MCF 10A (cell line): ENCODE measurements around the gene SND1. TPM values are rescaled to one million over a fixed set of nuclear protein-coding genes. Genes with fewer than 3 reads are reported as not detected.

ENCODE experiments used
- BruUV-seq: library from RNA; stranded (reverse); fragments of 400-500 nt; replicated peaks from 2 replicates; lab custom pipeline; 2021; lab: Mats Ljungman, UMichigan
- CTCF ChIA-PET: fragments of 300-600 bp; sonication (Branson Sonifier 250); formaldehyde crosslinking; extraction: SDS; loops from one replicate; lab custom pipeline; 2021; ENCODE audit warnings: antibody characterized with exemption, inconsistent platforms; lab: Yijun Ruan, JAX
- POLR2A ChIA-PET: fragments of 300-600, 350-650 bp; sonication (Branson Sonifier 250); formaldehyde crosslinking; extraction: SDS; loops from one replicate; lab custom pipeline; 2020; ENCODE audit warnings: antibody characterized with exemption, inconsistent platforms; lab: Yijun Ruan, JAX
- DNase-seq: peaks from one replicate; pipeline ENCODE4 v3.0.0-alpha.2; 2018; ENCODE audit not compliant: unreplicated experiment
- H3K27ac Mint-ChIP-seq: one replicate; pipeline ENCODE4 v1.8.0; 2022; ENCODE audit warnings: mild to moderate bottlenecking, low read depth, mixed read lengths; ENCODE audit not compliant: unreplicated experiment
- H3K27me3 Mint-ChIP-seq: one replicate; pipeline ENCODE4 v1.8.0; 2022; ENCODE audit warnings: mixed read lengths; ENCODE audit not compliant: insufficient read depth, unreplicated experiment
- H3K36me3 Mint-ChIP-seq: one replicate; pipeline ENCODE4 v1.8.0; 2022; ENCODE audit warnings: mild to moderate bottlenecking, moderate library complexity, mixed read lengths; ENCODE audit not compliant: insufficient read depth, unreplicated experiment
- H3K4me1 Mint-ChIP-seq: one replicate; pipeline ENCODE4 v1.8.0; 2022; ENCODE audit warnings: mixed read lengths; ENCODE audit not compliant: insufficient read depth, unreplicated experiment
- H3K4me3 Mint-ChIP-seq: one replicate; pipeline ENCODE4 v1.8.0; 2022; ENCODE audit warnings: mild to moderate bottlenecking, moderate library complexity, mixed read lengths; ENCODE audit not compliant: unreplicated experiment
- H3K9me3 Mint-ChIP-seq: one replicate; pipeline ENCODE4 v1.8.0; 2022; ENCODE audit warnings: mixed read lengths; ENCODE audit not compliant: unreplicated experiment
- CTCF ChIP-seq: fragments of 200-600 bp; IDR thresholded peaks from one replicate; pipeline ENCODE4 v1.8.0; 2022; ENCODE audit warnings: antibody characterized with exemption, mild to moderate bottlenecking; ENCODE audit not compliant: unreplicated experiment
- intact Hi-C: fragments of 100-400 bp; cut with micrococcal nuclease; formaldehyde crosslinking; loops from 2 replicates; pipeline ENCODE4 v1.14.1; 2022
- total RNA-seq: library from RNA; stranded (reverse); gene quantifications from 2 replicates; pipeline ENCODE4 v1.2.3, GENCODE V29; 2022

The SND1 gene
- total RNA-seq, 1 experiment from 2014 or later, result 297 TPM

DNA sequence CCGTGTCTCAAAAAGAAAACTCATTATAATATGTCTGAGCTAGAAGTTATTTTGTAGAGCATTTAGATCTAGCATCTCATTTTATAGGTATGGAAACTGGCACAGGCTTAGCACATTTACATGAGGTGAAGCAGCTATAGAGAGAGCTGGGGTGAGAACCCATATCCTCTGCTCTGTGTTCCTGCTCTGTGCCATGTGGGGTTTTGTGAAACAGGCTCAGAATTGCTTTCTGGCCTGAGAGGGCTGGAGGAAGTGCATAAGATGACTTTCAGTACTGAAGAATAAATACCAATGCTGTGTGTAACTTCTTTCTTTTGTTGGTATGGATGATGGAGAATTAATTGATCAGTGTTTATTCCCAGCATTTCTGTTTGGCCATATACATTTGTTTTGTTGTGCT is 220.1 kb downstream of the SND1 start:
- no peaks in the 10 kb centered on the region for H3K9me3 Mint-ChIP-seq
- no peaks in the 10 kb centered on the region for H3K27me3 Mint-ChIP-seq
- peaks cover 25% of the 10 kb centered on the region for H3K36me3 Mint-ChIP-seq
- no peak overlapping the region for H3K27ac Mint-ChIP-seq
- intact Hi-C loops, result no loop called here
- DNase-seq, result no peak
- CTCF ChIA-PET, result interaction anchor here (0.7 kb wide), 1 partner anchor 45 kb away, joined by 4 read pairs; no protein-coding TSS in a partner anchor
- POLR2A ChIA-PET, result interaction anchor here (1.2 kb wide), 1 partner anchor 21 kb away, joined by 3 read pairs; no protein-coding TSS in a partner anchor
- BruUV-seq, result no TSS peak
- no peak overlapping the region for H3K4me3 Mint-ChIP-seq
- no peak for TF ChIP-seq CTCF
- H3K4me1 Mint-ChIP-seq, result peaks cover 5% of the 10 kb centered on the region

GRCh38 chr7:127873151-127873550 is 221.2 kb downstream of the SND1 start:
- TF ChIP-seq CTCF, result no peak
- Mint-ChIP-seq H3K4me3 (no peak overlapping the region), H3K27ac (no peak overlapping the region), H3K36me3 (peaks cover 25% of the 10 kb centered on the region), H3K27me3 (no peaks in the 10 kb centered on the region), H3K4me1 (no peaks in the 10 kb centered on the region), H3K9me3 (no peaks in the 10 kb centered on the region)
- intact Hi-C loops, result no loop called here
- POLR2A ChIA-PET, result interaction anchor here (0.7 kb wide), 1 partner anchor 180 kb away, joined by 5 read pairs; no protein-coding TSS in a partner anchor
- no TSS peak for BruUV-seq
- DNase-seq, result no peak
- CTCF ChIA-PET, result interaction anchor here (0.7 kb wide), 1 partner anchor 46 kb away, joined by 4 read pairs; no protein-coding TSS in a partner anchor

DNA sequence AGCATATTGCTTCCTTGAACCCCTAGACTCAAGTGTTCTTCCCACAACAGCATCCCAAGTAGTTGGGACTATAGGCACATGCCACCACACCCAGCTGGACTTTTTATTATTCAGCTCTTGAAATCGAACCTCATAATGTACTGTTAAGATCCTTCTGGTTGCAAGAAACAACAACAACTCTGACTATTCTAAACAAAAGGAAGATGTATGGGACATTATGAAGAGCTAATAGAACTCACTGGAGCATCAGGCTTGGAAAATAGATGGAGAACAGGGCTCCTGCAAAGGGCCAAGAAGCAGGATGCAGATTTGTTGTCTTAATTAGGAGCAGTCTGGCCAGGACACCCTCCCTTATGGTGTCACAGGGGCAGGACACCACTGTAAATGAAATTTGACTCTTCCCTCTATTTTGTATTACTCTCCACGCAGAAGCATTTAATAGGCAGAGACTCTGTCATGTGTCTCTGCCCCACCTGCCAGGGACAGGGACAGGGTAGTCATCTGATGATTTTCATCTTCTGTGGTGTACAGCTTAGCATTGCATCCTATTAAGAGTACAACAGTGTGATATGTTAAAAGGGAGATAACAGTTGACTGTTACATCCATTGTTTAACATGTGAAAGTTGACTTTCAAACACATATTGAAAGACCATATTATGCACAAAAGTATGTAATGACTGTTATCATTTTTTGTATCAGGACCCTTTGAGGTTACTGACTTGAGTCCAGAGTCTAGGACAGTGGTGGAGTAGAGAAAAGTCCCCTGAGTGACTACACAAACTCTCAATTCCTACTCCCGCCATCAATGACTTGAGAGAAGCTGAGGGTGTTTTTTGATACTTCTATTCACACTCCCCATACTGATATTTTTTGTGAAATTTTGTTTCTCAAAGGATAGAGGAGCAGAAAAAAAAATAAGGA is 222.0 kb downstream of the SND1 start:
- Mint-ChIP-seq H3K27me3 (no peaks in the 10 kb centered on the region), H3K4me1 (no peaks in the 10 kb centered on the region), H3K4me3 (no peak overlapping the region), H3K9me3 (no peaks in the 10 kb centered on the region), H3K36me3 (peaks cover 23% of the 10 kb centered on the region), H3K27ac (no peak overlapping the region)
- intact Hi-C loops, result no loop called here
- no TSS peak for BruUV-seq
- ChIA-PET POLR2A (interaction anchor here (0.7 kb wide), 1 partner anchor 179 kb away, joined by 5 read pairs; no protein-coding TSS in a partner anchor), CTCF (no interaction called here)
- no peak for TF ChIP-seq CTCF
- no peak for DNase-seq

DNA sequence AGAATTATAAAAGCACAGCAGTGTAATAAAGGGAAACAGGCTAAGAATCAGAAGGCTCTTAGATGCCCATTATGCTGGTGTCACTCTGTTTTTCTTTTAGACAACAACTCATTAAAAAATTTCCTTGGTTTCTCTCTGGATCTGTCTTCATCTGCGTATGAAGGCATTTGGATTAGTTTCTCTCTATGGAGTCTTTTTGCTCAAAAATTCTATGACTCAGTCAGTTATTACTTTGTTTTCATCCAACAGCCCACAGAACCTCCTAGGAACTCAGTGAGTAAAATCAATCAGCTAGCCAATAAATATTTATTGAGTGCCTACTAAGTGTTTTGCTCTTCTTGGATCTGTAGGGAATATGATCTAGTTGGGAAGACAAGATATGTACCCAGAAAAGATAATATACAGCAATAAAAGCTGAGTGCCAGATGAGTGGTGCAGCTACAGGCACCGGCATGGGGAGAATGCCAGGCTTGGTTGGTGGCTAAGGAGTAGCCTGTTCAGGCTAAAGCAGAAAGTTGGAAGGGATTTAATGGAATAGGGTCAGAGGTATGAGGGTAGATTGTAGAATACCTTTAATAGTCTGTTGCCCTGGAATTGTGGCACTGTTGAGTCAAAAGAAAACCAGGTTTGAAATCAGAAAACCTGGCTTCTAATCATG is 223.1 kb downstream of the SND1 start:
- peaks cover 16% of the 10 kb centered on the region for H3K36me3 Mint-ChIP-seq
- DNase-seq, result no peak
- H3K9me3 Mint-ChIP-seq, result no peaks in the 10 kb centered on the region
- CTCF ChIA-PET, result interaction anchor here (0.7 kb wide), 1 partner anchor 38 kb away, joined by 3 read pairs; no protein-coding TSS in a partner anchor
- intact Hi-C loops, result no loop called here
- no peak for TF ChIP-seq CTCF
- H3K4me3 Mint-ChIP-seq, result no peak overlapping the region
- H3K27me3 Mint-ChIP-seq, result no peaks in the 10 kb centered on the region
- no peak overlapping the region for H3K27ac Mint-ChIP-seq
- no peaks in the 10 kb centered on the region for H3K4me1 Mint-ChIP-seq
- no TSS peak for BruUV-seq
- POLR2A ChIA-PET, result no interaction called here
